Adipocyte (in vitro differentiated cells): ENCODE measurements around the gene DCBLD2.
"Not testable (repeated sequence)": the region's sequence is repeated elsewhere in the genome, so short reads cannot be mapped to it uniquely, and the experiment has no call there.

Source experiments
- DNase-seq: peaks from one replicate; pipeline ENCODE4 v3.0.0-alpha.2; 2015; ENCODE audit warnings: low read depth
- H3K27me3 ChIP-seq: replicated peaks from 2 replicates; pipeline ENCODE4 v1.7.0; 2013; ENCODE audit warnings: mild to moderate bottlenecking, low read length, moderate library complexity; ENCODE audit not compliant: control insufficient read depth, insufficient read depth
- H3K36me3 ChIP-seq: 2 replicates; pipeline ENCODE4 v1.7.0; 2013; ENCODE audit warnings: low read length, mild to moderate bottlenecking, moderate library complexity; ENCODE audit not compliant: control insufficient read depth, insufficient read depth, severe bottlenecking
- H3K4me1 ChIP-seq: 2 replicates; pipeline ENCODE4 v1.7.0; 2013; ENCODE audit warnings: mild to moderate bottlenecking, low read length, moderate library complexity; ENCODE audit not compliant: control insufficient read depth, insufficient read depth
- H3K4me3 ChIP-seq: 2 replicates; pipeline ENCODE4 v1.7.0; 2013; ENCODE audit warnings: mild to moderate bottlenecking, low read length, moderate library complexity
- H3K9ac ChIP-seq: 2 replicates; pipeline ENCODE4 v1.7.0; 2013; ENCODE audit warnings: mild to moderate bottlenecking, low read length, moderate library complexity
- H3K9me3 ChIP-seq: 2 replicates; pipeline ENCODE4 v1.7.0; 2013; ENCODE audit warnings: mild to moderate bottlenecking, low read length, moderate library complexity; ENCODE audit not compliant: control insufficient read depth

The DCBLD2 gene

DNA sequence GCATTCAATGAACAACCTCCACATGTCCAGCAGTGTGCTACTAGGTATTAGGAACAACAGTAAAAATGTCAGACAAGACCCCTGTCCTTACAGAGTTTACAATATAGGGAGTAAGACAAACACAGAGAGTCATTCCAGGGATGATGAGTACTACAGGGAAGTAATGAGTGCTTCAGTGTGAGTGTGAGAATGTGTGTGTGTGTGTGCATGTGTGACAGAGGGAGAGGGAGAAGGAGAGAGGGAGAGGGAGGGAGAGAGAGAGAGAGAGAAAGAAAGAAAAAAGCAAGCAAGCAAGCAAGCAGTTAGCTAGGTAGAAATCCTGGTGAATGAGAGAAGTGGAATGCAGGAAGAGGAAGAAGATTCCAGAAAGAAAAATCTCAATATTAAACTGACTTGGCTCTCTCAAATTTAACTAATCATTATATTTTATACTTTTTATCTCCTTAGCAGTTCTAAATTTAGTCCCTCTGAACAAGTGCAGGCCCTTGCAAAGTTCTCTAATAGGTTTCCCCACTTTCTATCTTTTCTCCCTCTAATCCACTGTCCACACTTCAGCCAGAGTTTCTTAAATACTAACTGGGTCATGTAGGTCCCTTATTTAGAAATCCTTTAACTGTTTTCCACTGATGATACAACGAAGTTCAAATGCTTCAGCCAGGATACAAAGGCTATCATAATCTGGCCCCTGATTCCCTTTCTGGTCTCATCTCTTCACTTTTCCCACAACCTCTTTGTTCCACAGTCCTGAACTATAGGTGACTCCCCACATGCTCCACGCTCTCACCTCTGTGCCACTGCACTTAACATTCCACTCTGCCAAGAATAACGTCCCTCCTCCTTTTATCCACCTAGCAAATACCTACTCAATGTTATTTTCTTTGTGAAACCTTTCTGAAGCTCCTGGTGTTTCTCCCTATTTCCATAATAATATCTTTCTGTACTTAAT, 10.3 kb downstream of the DCBLD2 start:
- Histone ChIP-seq H3K4me1 (peaks cover 72% of the 10 kb centered on the region), H3K9me3 (no peaks in the 10 kb centered on the region), H3K4me3 (no peak overlapping the region), H3K36me3 (peaks cover 4% of the 10 kb centered on the region), H3K27me3 (no peaks in the 10 kb centered on the region), H3K9ac (peak overlapping the region; percentile 13)
- no peak for DNase-seq

DNA sequence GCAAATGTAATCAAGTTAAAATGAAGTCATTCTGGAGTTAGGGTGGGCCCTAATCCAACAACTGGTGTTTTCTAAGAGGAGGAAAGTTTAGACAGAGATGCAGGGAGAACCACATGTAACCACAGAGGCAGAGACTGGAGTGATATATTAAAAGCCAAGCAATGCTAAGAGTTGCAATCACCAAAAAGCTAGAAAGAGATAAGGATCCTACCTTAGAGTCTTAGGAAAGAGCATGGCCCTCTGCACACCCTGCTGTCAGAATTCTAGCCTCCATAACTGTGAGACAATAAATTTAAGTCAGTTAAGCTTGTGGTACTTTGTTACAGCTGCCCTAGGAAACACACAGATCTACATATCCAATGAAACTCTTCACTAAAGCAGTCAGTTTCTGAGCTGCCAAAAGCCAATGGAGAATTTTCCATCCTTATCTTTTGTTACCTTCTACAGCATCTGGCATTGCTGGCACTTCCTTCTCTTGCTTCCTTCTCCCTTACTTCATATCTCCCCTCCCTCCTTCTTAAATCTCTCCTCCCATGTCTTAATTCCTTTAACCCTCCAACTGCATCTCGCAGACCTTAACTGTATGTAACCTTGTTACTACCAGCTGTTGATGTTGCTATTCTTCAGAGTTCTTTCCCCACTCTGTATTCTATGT, 11.2 kb downstream of the DCBLD2 start:
- H3K27me3 ChIP-seq, result no peaks in the 10 kb centered on the region
- H3K9me3 ChIP-seq, result no peaks in the 10 kb centered on the region
- no peak overlapping the region for H3K4me3 ChIP-seq
- DNase-seq, result no peak
- peaks cover 82% of the 10 kb centered on the region for H3K4me1 ChIP-seq
- peaks cover 4% of the 10 kb centered on the region for H3K36me3 ChIP-seq
- H3K9ac ChIP-seq, result no peak overlapping the region

DNA sequence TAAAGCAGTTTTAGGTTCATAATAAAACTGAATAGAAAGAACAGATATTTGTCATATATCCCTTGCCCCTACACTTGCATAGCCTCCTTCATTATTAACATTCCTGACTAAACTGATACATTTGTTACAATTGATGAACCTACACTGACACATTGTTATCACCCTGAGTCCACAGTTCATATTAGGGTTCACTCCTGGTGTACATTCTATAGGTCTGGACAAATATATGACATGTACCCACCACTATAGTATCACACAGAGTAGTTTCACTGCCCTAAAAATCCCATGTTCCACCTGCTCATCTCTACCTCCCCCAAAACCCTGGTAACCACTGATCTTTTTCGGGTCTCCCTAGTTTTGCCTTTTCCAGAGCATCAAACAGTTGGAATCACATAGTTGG, 13.8 kb downstream of the DCBLD2 start:
- no peaks in the 10 kb centered on the region for H3K9me3 ChIP-seq
- no peak overlapping the region for H3K9ac ChIP-seq
- no peak overlapping the region for H3K4me3 ChIP-seq
- peaks cover 4% of the 10 kb centered on the region for H3K36me3 ChIP-seq
- no peaks in the 10 kb centered on the region for H3K27me3 ChIP-seq
- H3K4me1 ChIP-seq, result peaks cover 88% of the 10 kb centered on the region
- DNase-seq, result no peak

DNA sequence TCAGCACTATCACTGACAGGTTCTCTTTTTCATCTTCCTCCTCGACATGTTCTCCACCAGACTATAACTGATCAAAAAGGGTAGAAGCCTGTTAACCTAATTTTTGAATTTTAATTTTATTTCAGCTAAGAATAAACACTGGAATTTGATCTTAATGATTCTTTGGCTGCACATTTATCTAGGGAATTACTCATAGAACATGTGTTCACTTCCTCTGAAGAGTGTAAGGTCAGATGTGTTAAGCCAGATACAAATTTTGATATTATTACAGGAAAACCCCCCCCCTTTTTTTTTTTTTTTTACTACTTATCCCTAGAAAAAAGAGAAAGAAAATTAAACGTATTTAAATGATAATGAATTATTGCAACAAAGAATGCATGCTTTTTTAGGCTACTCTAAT, 15.0 kb downstream of the DCBLD2 start:
- peaks cover 10% of the 10 kb centered on the region for H3K36me3 ChIP-seq
- H3K9ac ChIP-seq, result peak overlapping the region; percentile 71
- H3K9me3 ChIP-seq, result no peaks in the 10 kb centered on the region
- H3K4me1 ChIP-seq, result peaks cover 76% of the 10 kb centered on the region
- no peaks in the 10 kb centered on the region for H3K27me3 ChIP-seq
- peak overlapping the region; percentile 71 for H3K4me3 ChIP-seq
- DNase-seq, result no peak

DNA sequence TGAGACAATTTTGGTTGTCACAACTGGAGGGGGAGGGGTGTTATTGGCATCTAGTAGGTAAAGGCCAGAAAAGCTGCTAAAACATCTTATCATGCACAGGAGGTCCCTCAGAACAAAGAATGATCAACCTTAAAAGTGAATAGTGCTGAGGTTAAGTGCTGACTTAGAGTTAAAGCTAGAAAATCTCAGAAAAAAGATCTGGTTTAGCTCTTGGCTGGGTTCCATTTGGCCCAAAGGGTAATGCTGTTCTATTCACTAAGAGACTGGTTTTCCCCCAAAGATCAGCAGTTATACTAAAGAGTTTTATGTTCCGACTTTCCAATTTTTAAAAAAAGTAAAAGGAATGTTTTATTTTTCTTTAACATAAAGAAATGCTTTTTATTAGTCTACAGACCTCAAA, 15.6 kb downstream of the DCBLD2 start:
- Histone ChIP-seq H3K36me3 (peaks cover 17% of the 10 kb centered on the region), H3K9me3 (no peaks in the 10 kb centered on the region), H3K27me3 (no peaks in the 10 kb centered on the region), H3K4me3 (peak overlapping the region; percentile 71), H3K9ac (peak overlapping the region; percentile 71), H3K4me1 (peaks cover 70% of the 10 kb centered on the region)
- peak; percentile 66 for DNase-seq

DNA sequence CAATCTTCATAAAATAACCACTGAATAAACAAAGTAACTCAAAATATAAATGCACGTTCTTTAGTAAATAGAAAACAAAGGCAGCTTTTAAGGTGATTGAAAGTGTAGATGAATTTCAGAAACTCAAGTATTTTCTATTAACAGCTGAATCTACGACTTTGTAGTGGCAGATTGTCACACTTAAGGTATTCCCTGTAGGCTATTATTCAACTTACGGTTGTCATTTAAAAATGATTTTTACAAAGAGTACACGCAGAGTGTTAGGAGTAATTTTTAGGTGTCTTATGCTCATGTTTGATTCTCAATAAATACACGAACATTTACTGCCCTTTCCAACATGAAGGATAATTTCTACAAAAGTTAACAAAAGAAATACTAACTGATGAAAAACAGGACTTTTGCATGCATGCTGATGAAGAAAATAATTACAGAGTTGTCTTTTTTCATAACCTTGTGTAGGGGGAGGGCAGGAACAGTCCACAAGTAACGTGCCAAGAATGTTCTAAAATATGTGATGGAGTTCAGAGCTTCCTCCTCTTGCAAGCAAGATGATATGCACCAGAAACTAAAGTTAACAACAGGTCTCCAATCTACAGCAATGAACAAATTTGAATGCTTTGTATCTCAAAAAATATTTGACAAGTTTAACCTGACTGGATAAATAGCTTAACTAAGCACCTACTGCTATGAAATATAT, 16.7 kb downstream of the DCBLD2 start:
- Histone ChIP-seq H3K36me3 (peaks cover 27% of the 10 kb centered on the region), H3K27me3 (no peaks in the 10 kb centered on the region), H3K4me1 (peaks cover 59% of the 10 kb centered on the region), H3K4me3 (peak overlapping the region; percentile 71), H3K9me3 (no peaks in the 10 kb centered on the region), H3K9ac (peak overlapping the region; percentile 81)
- DNase-seq, result peak; percentile 72

DNA sequence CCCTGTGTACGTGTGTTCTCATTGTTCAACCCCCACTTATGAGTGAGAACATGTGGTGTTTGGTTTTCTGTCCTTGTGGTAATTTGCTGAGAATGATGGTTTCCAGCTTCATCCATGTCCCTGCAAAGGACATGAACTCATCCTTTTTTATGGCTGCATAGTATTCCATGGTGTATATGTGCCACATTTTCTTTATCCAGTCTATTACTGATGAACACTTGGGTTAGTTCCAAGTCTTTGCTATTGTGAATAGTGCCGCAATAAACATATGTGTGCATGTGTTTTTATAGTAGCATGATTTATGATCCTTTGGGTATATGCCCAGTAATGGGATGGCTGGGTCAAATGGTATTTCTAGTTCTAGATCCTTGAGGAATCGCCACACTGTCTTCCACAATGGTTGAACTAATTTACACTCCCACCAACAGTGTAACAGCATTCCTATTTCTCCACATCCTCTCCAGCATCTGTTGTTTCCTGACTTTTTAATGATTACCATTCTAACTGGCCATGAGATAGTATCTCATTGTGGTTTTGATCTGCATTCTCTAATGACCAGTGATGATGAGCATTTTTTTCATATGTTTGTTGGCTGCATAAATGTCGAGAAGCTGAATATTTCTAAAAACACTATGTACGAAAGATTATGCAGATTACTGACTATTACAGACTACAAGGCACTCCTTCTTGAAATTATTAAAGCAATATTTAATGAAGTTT, 18.7 kb downstream of the DCBLD2 start:
- DNase-seq, H3K4me3 ChIP-seq, H3K27me3 ChIP-seq, H3K9me3 ChIP-seq: not testable (repeated sequence)
- Histone ChIP-seq H3K9ac (peak overlapping the region; percentile 81), H3K36me3 (peaks cover 34% of the 10 kb centered on the region), H3K4me1 (peaks cover 47% of the 10 kb centered on the region)

DNA sequence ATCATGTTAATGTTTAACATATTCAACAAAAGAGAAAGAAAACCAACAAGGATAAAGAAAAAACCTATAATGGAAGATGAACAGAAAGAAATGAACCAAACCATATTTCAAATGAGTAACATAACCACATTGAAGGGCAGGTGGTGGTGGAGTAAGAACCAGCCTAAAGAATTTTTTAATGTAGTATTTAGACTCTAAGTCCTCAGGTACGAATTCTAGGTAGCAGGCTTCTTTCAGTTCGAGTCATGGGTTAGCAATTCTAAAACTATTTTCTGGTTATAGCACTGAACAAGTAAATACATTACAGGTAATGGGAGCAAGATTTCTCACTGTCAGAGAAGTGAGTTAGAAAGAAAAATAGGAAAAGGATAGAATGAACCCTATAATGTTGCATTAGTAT, 24.4 kb downstream of the DCBLD2 start:
- peaks cover 38% of the 10 kb centered on the region for H3K36me3 ChIP-seq
- H3K27me3 ChIP-seq, result no peaks in the 10 kb centered on the region
- H3K4me1 ChIP-seq, result peaks cover 5% of the 10 kb centered on the region
- DNase-seq, result no peak
- H3K9ac ChIP-seq, result no peak overlapping the region
- no peaks in the 10 kb centered on the region for H3K9me3 ChIP-seq
- H3K4me3 ChIP-seq, result no peak overlapping the region

DNA sequence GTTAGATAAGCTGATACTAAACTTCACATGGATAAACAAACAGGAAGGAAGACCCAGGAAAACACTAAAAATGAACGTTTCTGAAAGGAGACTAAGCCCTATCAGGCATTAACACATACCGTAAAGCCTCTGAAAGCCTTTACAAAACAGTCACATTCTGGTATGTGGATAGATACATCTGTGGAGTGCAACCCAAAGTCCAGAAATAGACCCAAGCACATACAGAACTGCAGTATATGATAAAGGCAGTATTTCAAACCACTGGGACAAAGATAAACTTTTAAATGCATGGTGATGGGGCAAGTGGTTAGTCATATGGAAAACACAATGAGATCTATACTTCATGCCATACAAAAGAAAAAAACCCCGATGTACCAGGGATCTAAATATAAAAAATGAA, 26.0 kb downstream of the DCBLD2 start:
- no peak overlapping the region for H3K4me3 ChIP-seq
- peaks cover 37% of the 10 kb centered on the region for H3K36me3 ChIP-seq
- H3K27me3 ChIP-seq, result no peaks in the 10 kb centered on the region
- H3K4me1 ChIP-seq, result peaks cover 5% of the 10 kb centered on the region
- no peaks in the 10 kb centered on the region for H3K9me3 ChIP-seq
- no peak for DNase-seq
- no peak overlapping the region for H3K9ac ChIP-seq

DNA sequence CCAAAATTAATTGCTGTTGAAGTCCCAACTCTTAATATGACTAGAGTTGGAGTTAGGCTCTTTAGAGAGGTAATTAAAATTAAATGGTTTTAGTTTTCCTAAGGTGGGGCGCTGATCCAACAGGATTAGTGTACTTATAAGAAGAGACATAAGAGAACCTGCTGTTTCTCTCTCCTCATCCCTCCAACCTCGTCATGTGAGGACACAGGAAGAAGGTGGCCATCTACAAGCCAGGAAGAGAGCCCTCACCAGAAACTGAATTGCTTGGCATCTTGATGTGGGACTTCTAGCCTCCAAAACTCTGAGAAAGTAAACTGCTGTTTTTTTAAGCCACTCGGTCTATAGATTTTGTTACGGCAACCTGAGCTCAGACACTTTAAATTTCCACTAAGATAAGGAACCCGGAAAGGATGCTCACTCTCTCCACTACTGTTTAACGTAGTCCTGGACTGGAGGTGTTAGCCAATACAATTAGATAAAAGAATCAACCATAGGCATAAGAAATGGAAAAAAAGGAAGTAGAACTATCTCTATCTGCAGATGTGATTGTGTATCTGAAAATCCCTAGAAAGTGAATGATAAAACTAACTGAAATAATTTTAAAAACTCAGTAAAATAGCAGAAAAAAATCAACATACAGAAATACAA, 26.8 kb downstream of the DCBLD2 start:
- H3K27me3 ChIP-seq, result no peaks in the 10 kb centered on the region
- H3K9ac ChIP-seq, result no peak overlapping the region
- no peak overlapping the region for H3K4me3 ChIP-seq
- H3K36me3 ChIP-seq, result peaks cover 29% of the 10 kb centered on the region
- no peak for DNase-seq
- H3K9me3 ChIP-seq, result no peaks in the 10 kb centered on the region
- H3K4me1 ChIP-seq, result peaks cover 5% of the 10 kb centered on the region
